Endothelial cell of umbilical vein (primary cell): ENCODE data around the gene ASIC1. TPM values are rescaled to one million over a fixed set of nuclear protein-coding genes. Genes with fewer than 3 reads are reported as not detected.
"Not testable (repeated sequence)": the region's sequence is repeated elsewhere in the genome, so short reads cannot be mapped to it uniquely, and the experiment has no call there.

Experiments used
- BruUV-seq: library from RNA; stranded (reverse); fragments of 400-500 nt; replicated peaks from 2 replicates; lab custom pipeline; 2021; lab: Mats Ljungman, UMichigan
- CTCF ChIA-PET: fragments of 300-600, 350-600 bp; sonication (Branson Sonifier 250); formaldehyde crosslinking; loops from one replicate; lab custom pipeline; 2021; ENCODE audit warnings: antibody characterized with exemption, inconsistent platforms; lab: Charles Lee
- POLR2A ChIA-PET: fragments of 300-600, 350-600 bp; sonication (Branson Sonifier 250); formaldehyde crosslinking; loops from one replicate; lab custom pipeline; 2021; ENCODE audit warnings: antibody characterized with exemption, inconsistent platforms; lab: Charles Lee
- DNase-seq: peaks from one replicate; pipeline ENCODE4 v3.0.0-alpha.2; 2011; ENCODE audit warnings: low read depth, low spot score
- FAIRE-seq: peaks from 2 replicates; lab custom pipeline; 2011; peaks lifted over from hg19 to GRCh38; lab: Jason Lieb, UNC
- H2AFZ ChIP-seq: 2 replicates; pipeline ENCODE4 v1.6.0; 2012; ENCODE audit warnings: low read depth, low read length, control low read depth, inconsistent platforms
- H3K27ac ChIP-seq: 2 replicates; pipeline ENCODE4 v1.5.1; 2011; ENCODE audit warnings: low read depth, mild to moderate bottlenecking, control low read depth, low read length, moderate library complexity; ENCODE audit not compliant: insufficient read depth
- H3K27me3 ChIP-seq, 2 experiments: 2 replicates each; pipeline versions ENCODE4 v1.6.0 to v1.6.1; 2011; ENCODE audit warnings: low read length in 2 of 2, mixed read lengths in 1 of 2; ENCODE audit not compliant: control insufficient read depth in 2 of 2, insufficient read depth in 2 of 2
- H3K36me3 ChIP-seq, 2 experiments: 2 replicates in 1 of 2; 3 replicates in 1 of 2; pipeline ENCODE4 v1.5.1; 2011; ENCODE audit warnings: low read length in 2 of 2, mild to moderate bottlenecking in 1 of 2, moderate library complexity in 1 of 2; ENCODE audit not compliant: control insufficient read depth in 2 of 2, insufficient read depth in 2 of 2; ENCODE audit errors: extremely low read depth in 1 of 2
- H3K4me1 ChIP-seq: 3 replicates; pipeline ENCODE4 v1.5.1; 2011; ENCODE audit warnings: mild to moderate bottlenecking, low read length; ENCODE audit not compliant: control insufficient read depth, insufficient read depth; ENCODE audit errors: extremely low read depth
- H3K4me2 ChIP-seq: 2 replicates; pipeline ENCODE4 v1.6.1; 2011; ENCODE audit warnings: low read length, control low read depth, mixed read lengths; ENCODE audit not compliant: insufficient read depth
- H3K4me3 ChIP-seq, 3 experiments: fragments of 200-600 bp in 1 of 3; sonication (generic), shearing (Covaris generic) in 1 of 3; replicated peaks in 1 of 3; 2 replicates each; pipeline ENCODE4 v1.5.1; 2011 to 2016; ENCODE audit warnings: control low read depth in 3 of 3, low read length in 3 of 3, mild to moderate bottlenecking in 2 of 3, inconsistent platforms in 1 of 3, low read depth in 1 of 3, moderate library complexity in 1 of 3; ENCODE audit not compliant: insufficient read depth in 1 of 3
- H3K79me2 ChIP-seq: 2 replicates; pipeline ENCODE4 v1.6.0; 2012; ENCODE audit warnings: low read length, inconsistent platforms; ENCODE audit not compliant: control insufficient read depth, insufficient read depth
- H3K9ac ChIP-seq: replicated peaks from 2 replicates; pipeline ENCODE3; 2011; ENCODE audit warnings: low read length, control low read depth; ENCODE audit not compliant: insufficient read depth; ENCODE audit errors: extremely low read depth
- H3K9me1 ChIP-seq: replicated peaks from 3 replicates; pipeline ENCODE4 v1.6.0; 2011; ENCODE audit warnings: mild to moderate bottlenecking, low read length; ENCODE audit not compliant: control insufficient read depth, insufficient read depth; ENCODE audit errors: extremely low read depth
- H3K9me3 ChIP-seq: replicated peaks from 2 replicates; pipeline ENCODE4 v1.5.1; 2012; ENCODE audit warnings: low read length, inconsistent platforms; ENCODE audit not compliant: control insufficient read depth, insufficient read depth
- H4K20me1 ChIP-seq: replicated peaks from 2 replicates; pipeline ENCODE3; 2011; ENCODE audit warnings: mild to moderate bottlenecking, low read length; ENCODE audit not compliant: control insufficient read depth, insufficient read depth; ENCODE audit errors: extremely low read depth
- EZH2 ChIP-seq: IDR thresholded peaks from 2 replicates; pipeline ENCODE4 v1.6.1; 2012; ENCODE audit warnings: borderline replicate concordance, low read depth, mild to moderate bottlenecking, moderate library complexity, low read length, inconsistent platforms; ENCODE audit not compliant: severe bottlenecking
- FOS ChIP-seq: IDR thresholded peaks from 2 replicates; pipeline ENCODE4 v1.6.1; 2011; ENCODE audit warnings: mild to moderate bottlenecking, low read length, moderate library complexity, borderline replicate concordance; ENCODE audit not compliant: insufficient read depth
- GATA2 ChIP-seq: IDR thresholded peaks from 2 replicates; pipeline ENCODE4 v1.7.0; 2011; ENCODE audit warnings: low read depth, mild to moderate bottlenecking, moderate library complexity, mixed read lengths, low read length; ENCODE audit not compliant: insufficient read length, insufficient read depth
- JUN ChIP-seq: IDR thresholded peaks from 2 replicates; pipeline ENCODE4 v1.6.1; 2011; ENCODE audit warnings: borderline replicate concordance, low read depth; ENCODE audit not compliant: insufficient read length, insufficient read depth
- MAX ChIP-seq: IDR thresholded peaks from 2 replicates; pipeline ENCODE4 v1.6.1; 2011; ENCODE audit not compliant: insufficient read depth, insufficient read length
- MYC ChIP-seq: IDR thresholded peaks from one replicate; pipeline ENCODE4 v1.6.1; 2011; ENCODE audit warnings: mild to moderate bottlenecking, low read depth, low read length
- POLR2A ChIP-seq: IDR thresholded peaks from 2 replicates; pipeline ENCODE4 v1.6.1; 2012; ENCODE audit warnings: low read depth, mild to moderate bottlenecking, control low read depth, low read length
- POLR2AphosphoS5 ChIP-seq: IDR thresholded peaks from 2 replicates; pipeline ENCODE4 v1.6.1; 2012; ENCODE audit warnings: low read depth, mild to moderate bottlenecking, control low read depth, low read length, moderate library complexity; ENCODE audit not compliant: insufficient read depth
- dilution Hi-C: fragments of 300-500 bp; cut with MboI; formaldehyde crosslinking; loops from one replicate; pipeline ENCODE4 v1.15.0; 2019; ENCODE audit warnings: low sequenced_read_pairs; ENCODE audit not compliant: extremely low pct_ligation_motif_present
- intact Hi-C: fragments of 100-400 bp; cut with micrococcal nuclease; formaldehyde crosslinking; loops from one replicate; pipeline ENCODE4 v1.10.0; 2022
- polyA plus RNA-seq, 4 experiments: library from polyadenylated mRNA; depleted of rRNA in 3 of 4; stranded (reverse) in 3 of 4; unstranded in 1 of 4; fragments of >200 nt; gene quantifications; 2 replicates each; pipeline versions ENCODE4 v1.2.1 to v1.2.3, GENCODE V29; 2011 to 2012; ENCODE audit warnings: missing spikeins in 1 of 4
- total RNA-seq: library from RNA; stranded (reverse); gene quantifications from 2 replicates; pipeline ENCODE4 v1.2.3, GENCODE V29; 2021
- TF ChIP-seq, protein P1 (sequence below), 2 donors: IDR thresholded peaks; 1 replicate in 1 of 2; 2 replicates in 1 of 2; pipeline ENCODE4 v1.5.1; 2011; ENCODE audit warnings: low read length in 2 of 2, mild to moderate bottlenecking in 2 of 2, moderate library complexity in 2 of 2, control low read depth in 1 of 2, inconsistent platforms in 1 of 2, low read depth in 1 of 2; ENCODE audit not compliant: insufficient read depth in 1 of 2; ENCODE audit errors: extremely low read depth in 1 of 2

ASIC1 gene
- total and polyA plus RNA-seq, 2 donors (not counting 3 experiments of a cell fraction or from before 2014, with no cell fraction given) = 0.53 to 0.66 TPM

- H2AFZ ChIP-seq = no peak overlapping the region
- ChIA-PET CTCF (interaction anchor here (2.3 to 3.3 kb wide), 3 partner anchors 13 to 60 kb away, joined by 7 to 18 read pairs (median 11); no protein-coding TSS in a partner anchor), POLR2A (no interaction called here)
- H4K20me1 ChIP-seq = no peaks in the 10 kb centered on the region
- dilution Hi-C loops (no loop called here), intact Hi-C loops (no loop called here)
- no TSS peak for BruUV-seq
- no peak for FAIRE-seq
- no peaks in the 10 kb centered on the region for H3K9me1 ChIP-seq
- H3K4me3 ChIP-seq = no peak overlapping the region
- H3K79me2 ChIP-seq = peaks cover 33% of the 10 kb centered on the region
- no peak overlapping the region for H3K27ac ChIP-seq
- no peaks in the 10 kb centered on the region for H3K36me3 ChIP-seq
- H3K9ac ChIP-seq = no peak overlapping the region
- H3K4me2 ChIP-seq = no peak overlapping the region
- H3K9me3 ChIP-seq = no peaks in the 10 kb centered on the region
- peaks cover 10% of the 10 kb centered on the region for H3K4me1 ChIP-seq
- H3K27me3 ChIP-seq = peaks cover 17 to 18% of the 10 kb centered on the region in 2 experiments
- no peak for TF ChIP-seq JUN
- TF ChIP-seq POLR2A = no peak
- TF ChIP-seq, protein P1, sequence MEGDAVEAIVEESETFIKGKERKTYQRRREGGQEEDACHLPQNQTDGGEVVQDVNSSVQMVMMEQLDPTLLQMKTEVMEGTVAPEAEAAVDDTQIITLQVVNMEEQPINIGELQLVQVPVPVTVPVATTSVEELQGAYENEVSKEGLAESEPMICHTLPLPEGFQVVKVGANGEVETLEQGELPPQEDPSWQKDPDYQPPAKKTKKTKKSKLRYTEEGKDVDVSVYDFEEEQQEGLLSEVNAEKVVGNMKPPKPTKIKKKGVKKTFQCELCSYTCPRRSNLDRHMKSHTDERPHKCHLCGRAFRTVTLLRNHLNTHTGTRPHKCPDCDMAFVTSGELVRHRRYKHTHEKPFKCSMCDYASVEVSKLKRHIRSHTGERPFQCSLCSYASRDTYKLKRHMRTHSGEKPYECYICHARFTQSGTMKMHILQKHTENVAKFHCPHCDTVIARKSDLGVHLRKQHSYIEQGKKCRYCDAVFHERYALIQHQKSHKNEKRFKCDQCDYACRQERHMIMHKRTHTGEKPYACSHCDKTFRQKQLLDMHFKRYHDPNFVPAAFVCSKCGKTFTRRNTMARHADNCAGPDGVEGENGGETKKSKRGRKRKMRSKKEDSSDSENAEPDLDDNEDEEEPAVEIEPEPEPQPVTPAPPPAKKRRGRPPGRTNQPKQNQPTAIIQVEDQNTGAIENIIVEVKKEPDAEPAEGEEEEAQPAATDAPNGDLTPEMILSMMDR (IDR thresholded peaks at IDR 0.05; ENCODE audit: extremely low read depth in 1 of 2, insufficient read depth in 1 of 2, low read depth in 1 of 2, low read length in 2 of 2) = no peak
- no peak for TF ChIP-seq MAX
- TF ChIP-seq GATA2 = no peak
- no peak for TF ChIP-seq MYC
- no peak for TF ChIP-seq POLR2AphosphoS5
- TF ChIP-seq FOS = no peak
- no peak for TF ChIP-seq EZH2
- no peak for DNase-seq
These were observed 30.7 kb upstream of the ASIC1 start for GRCh38 chr12:50026691-50027090.

DNA sequence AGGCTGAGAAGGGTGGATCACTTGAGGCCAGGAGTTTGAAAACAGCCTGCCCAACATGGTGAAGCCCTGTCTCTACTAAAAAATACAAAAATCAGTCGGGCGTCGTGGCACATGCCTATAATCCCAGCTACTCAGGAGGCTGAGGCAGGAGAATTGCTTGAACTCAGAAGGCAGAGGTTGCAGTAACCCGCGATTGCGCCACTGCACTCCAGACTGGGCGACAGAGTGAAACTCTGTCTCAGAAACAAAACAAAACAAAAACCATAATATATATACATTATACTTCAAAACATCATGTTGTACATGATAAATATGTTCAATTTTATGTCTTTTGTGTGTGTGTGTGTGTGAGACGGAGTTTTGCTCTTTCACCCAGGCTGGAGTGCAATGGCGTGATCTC is 26.9 kb upstream of the ASIC1 start:
- H2AFZ ChIP-seq, H3K36me3 ChIP-seq, H4K20me1 ChIP-seq, POLR2A ChIA-PET, H3K9ac ChIP-seq, DNase-seq, H3K79me2 ChIP-seq, H3K9me1 ChIP-seq, BruUV-seq, H3K4me3 ChIP-seq, H3K4me1 ChIP-seq, dilution Hi-C loops, FAIRE-seq, H3K4me2 ChIP-seq, H3K27ac ChIP-seq, intact Hi-C loops, H3K9me3 ChIP-seq: not testable (repeated sequence)
- H3K27me3 ChIP-seq = peaks cover 26 to 27% of the 10 kb centered on the region in 2 experiments
- CTCF ChIA-PET = interaction anchor here (0.8 to 4.6 kb wide), 6 partner anchors 9 to 63 kb away, joined by 3 to 27 read pairs (median 6); no protein-coding TSS in a partner anchor
